Adrenal gland (tissue), 12 donors: ENCODE results near the gene RABAC1. TPM values are rescaled to one million over a fixed set of nuclear protein-coding genes. Genes with fewer than 3 reads are reported as not detected.

Experiments
- DNase-seq, 7 donors: peaks; one replicate each; pipeline ENCODE4 v3.0.0-alpha.2; 2019 to 2020
- H3K27ac ChIP-seq, 5 donors: fragments of 200-600 bp; sonication (generic) in 4 of 5; 1 replicate in 3 of 5; 2 replicates in 2 of 5; pipeline versions ENCODE4 v1.5.1 to v1.8.0; 2016 to 2020; ENCODE audit warnings: mild to moderate bottlenecking in 1 of 5
- H3K27me3 ChIP-seq: fragments of 200-600 bp; 2 replicates; pipeline ENCODE4 v1.8.0; 2021
- H3K36me3 ChIP-seq, 2 donors: fragments of 200-600 bp; replicated peaks in 1 of 2; 1 replicate in 1 of 2; 2 replicates in 1 of 2; pipeline versions ENCODE4 v1.5.1 to v1.8.0; 2018 to 2022
- H3K4me1 ChIP-seq, 2 donors: fragments of 200-600 bp; replicated peaks in 1 of 2; 1 replicate in 1 of 2; 2 replicates in 1 of 2; pipeline versions ENCODE4 v1.5.1 to v1.8.0; 2018 to 2021
- H3K4me3 ChIP-seq, 4 donors: fragments of 200-600 bp; sonication (generic) in 3 of 4; one replicate each; pipeline ENCODE4 v1.5.1; 2016 to 2018
- H3K9me3 ChIP-seq, 3 donors: fragments of 200-600 bp; sonication (generic) in 1 of 3; replicated peaks in 1 of 3; 1 replicate in 2 of 3; 2 replicates in 1 of 3; pipeline versions ENCODE4 v1.5.1 to v1.8.0; 2016 to 2021
- POLR2A ChIP-seq, 2 donors: fragments of 450-650 bp; IDR thresholded peaks; one replicate each; pipeline ENCODE4 v1.6.1; 2017; ENCODE audit warnings: antibody characterized with exemption in 2 of 2, mild to moderate bottlenecking in 2 of 2, moderate library complexity in 1 of 2
- WGBS, 4 donors: extraction: QIAGEN DNeasy Blood & Tissue Kit in 2 of 4; methylation state at CpG; one replicate each; pipeline versions ENCODE4 v1.1.5 to v1.1.7; 2013 to 2017; 5-methylcytosine and 5-hydroxymethylcytosine counted together
- intact Hi-C, 2 donors: fragments of 100-400 bp; cut with DNase I; formaldehyde crosslinking; loops; one replicate each; pipeline versions ENCODE4 v1.14.1 to v1.15.0; 2022 to 2023
- polyA plus RNA-seq, 3 donors: library from polyadenylated mRNA; stranded (reverse); fragments of 200-250 nt in 2 of 3; fragments of 350-450 nt in 1 of 3; fragmentation: Illumina TruSeq in 1 of 3; extraction: RNeasy Lipid Tissue Mini Kit (QIAGEN cat#74804) in 1 of 3; gene quantifications; one replicate each; pipeline ENCODE4 v1.2.3, GENCODE V29; 2013 to 2014
- total RNA-seq, 9 donors: library from RNA; depleted of rRNA in 4 of 9; stranded (reverse); fragments of >200 nt in 4 of 9; fragments of 120-200 nt in 1 of 9; fragmentation: NEBNext Ultra II Directional in 1 of 9; extraction: Animal tissue kit (Norgen Biotek cat#: 25700) in 1 of 9; gene quantifications; one replicate each; pipeline versions ENCODE4 v1.1.0 to v1.2.4, GENCODE V29; 2013 to 2023
- TF ChIP-seq, protein P1 (sequence below), 6 experiments: fragments of 450-650 bp in 4 of 6; fragments of 200-600 bp in 2 of 6; sonication (generic) in 1 of 6; IDR thresholded peaks; 1 replicate in 5 of 6; 2 replicates in 1 of 6; pipeline versions ENCODE4 v1.5.1 to v1.8.0; 2016 to 2021; ENCODE audit warnings: antibody characterized with exemption in 6 of 6, mild to moderate bottlenecking in 2 of 6, moderate library complexity in 1 of 6
- donor health status: healthy with polysubstance abuse.
- donor health status: Bipolar disorder and iron deficiency.
- donor health status: DM: yes; HTN: yes; CAD: no.
- donor health status: DM: no; HTN: no; CAD: no.
- donor health status: DM: no; HTN: no; CAD: no.
- donor health status: DM: yes; HTN: yes; CAD: no.

The RABAC1 gene
- total and polyA plus RNA-seq, 12 donors, result 17.9 to 397 (median 178) TPM

DNA sequence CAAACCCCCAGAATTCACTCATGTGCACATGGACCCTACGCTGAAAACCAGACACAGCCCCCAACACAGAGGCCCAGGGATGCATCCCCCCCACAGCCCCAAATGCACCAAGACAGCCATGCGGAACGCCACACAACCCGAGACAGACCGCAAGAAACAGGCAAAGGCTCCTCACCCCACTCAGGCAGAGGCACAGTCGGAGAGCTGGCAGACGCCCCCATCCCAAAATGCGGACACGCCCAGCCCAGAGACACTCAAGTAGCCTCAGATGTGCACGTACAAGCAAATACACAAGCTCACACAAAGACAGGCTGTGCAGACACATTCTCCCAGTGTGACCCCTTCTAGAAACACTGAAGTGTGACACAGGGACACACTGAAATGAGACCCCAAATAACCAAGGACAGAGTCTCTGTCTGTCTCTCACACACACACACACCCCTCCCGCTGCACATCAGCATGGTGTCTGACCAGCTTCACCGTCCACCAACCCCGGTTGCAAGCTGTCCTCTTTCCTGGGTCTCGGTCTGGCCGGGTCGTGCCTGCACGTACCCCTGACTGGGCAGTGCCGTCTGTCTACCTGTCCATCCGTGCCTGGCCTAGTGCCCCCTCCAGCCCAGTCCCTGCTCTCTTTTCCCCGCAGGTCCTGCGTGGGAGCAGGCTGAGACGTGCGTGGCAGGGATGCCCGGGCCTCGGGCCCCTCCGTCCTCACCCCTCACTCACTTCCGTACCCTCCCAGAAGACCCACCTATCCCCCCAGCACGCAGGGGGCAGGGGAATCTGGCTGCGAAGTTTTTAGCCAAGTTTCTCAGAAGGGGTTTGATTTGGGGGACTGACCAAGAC, 47.0 kb downstream of the RABAC1 start:
- no peak for DNase-seq
- no peak for TF ChIP-seq POLR2A (IDR thresholded peaks at IDR 0.05)
- TF ChIP-seq, protein P1, sequence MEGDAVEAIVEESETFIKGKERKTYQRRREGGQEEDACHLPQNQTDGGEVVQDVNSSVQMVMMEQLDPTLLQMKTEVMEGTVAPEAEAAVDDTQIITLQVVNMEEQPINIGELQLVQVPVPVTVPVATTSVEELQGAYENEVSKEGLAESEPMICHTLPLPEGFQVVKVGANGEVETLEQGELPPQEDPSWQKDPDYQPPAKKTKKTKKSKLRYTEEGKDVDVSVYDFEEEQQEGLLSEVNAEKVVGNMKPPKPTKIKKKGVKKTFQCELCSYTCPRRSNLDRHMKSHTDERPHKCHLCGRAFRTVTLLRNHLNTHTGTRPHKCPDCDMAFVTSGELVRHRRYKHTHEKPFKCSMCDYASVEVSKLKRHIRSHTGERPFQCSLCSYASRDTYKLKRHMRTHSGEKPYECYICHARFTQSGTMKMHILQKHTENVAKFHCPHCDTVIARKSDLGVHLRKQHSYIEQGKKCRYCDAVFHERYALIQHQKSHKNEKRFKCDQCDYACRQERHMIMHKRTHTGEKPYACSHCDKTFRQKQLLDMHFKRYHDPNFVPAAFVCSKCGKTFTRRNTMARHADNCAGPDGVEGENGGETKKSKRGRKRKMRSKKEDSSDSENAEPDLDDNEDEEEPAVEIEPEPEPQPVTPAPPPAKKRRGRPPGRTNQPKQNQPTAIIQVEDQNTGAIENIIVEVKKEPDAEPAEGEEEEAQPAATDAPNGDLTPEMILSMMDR (IDR thresholded peaks at IDR 0.05), result no peak
- WGBS, 4 donors, result 9 to 11% (median 10%) methylated on average over 8 to 29 of the region's 29 CpGs

DNA sequence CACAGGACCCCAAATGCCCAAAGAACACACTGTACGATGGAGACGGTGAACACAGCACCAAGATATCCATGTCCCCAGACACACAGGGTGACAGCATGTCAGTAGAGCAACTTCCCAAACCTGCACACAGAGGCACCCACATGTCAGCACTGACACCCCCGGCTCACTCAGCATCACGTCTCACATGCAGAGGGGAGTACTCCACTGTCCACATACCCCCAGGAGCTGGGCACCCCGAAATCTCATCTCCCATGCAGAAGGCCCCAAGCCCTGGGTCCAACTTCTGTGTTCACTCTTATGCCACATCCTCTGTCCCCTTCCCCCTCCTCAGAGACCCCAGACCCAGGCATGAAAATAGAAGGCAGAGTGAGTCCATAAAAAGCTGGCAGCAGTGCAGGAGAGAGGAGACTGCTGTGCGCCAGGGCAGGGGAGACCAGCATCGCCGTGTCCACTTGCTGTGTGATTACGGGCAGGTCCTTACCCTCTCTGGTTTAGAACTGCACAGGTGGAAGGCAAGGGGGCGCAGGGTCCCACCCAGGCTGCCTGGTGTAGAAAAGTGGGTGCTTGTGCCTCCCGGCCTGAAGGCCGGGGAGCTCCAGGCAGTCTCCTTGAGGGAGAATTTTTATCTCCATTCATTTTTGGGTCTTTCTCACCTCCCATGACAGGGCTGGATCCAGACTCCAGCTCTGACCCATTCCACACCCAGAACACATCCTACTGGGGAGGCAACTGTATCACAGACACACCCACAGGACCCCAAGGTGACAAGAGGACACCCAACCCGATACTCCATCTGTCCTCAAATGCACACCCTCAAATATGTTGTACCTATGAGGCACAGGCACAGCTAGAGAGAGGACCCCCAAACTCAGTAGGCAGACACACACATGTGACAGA, 47.9 kb downstream of the RABAC1 start:
- no peak overlapping the region for H3K4me3 ChIP-seq
- TF ChIP-seq, protein P1 (IDR thresholded peaks at IDR 0.05), result no peak
- no peak for TF ChIP-seq POLR2A (IDR thresholded peaks at IDR 0.05)
- H3K27ac ChIP-seq, result no peak overlapping the region
- whole genome bisulfite sequencing, 4 donors, result 53 to 63% (median 59%) methylated on average over 11 to 13 of the region's 13 CpGs
- intact Hi-C loops, result no loop called here
- no peak for DNase-seq
- H3K27me3 ChIP-seq, result peaks cover 12% of the 10 kb centered on the region
- no peaks in the 10 kb centered on the region for H3K4me1 ChIP-seq
- H3K36me3 ChIP-seq, result peaks cover 0 to 9% of the 10 kb centered on the region in 2 donors
- H3K9me3 ChIP-seq, result no peaks in the 10 kb centered on the region

More for the DNA sequence above, 47.0 kb downstream of the RABAC1 start:
- intact Hi-C loops, result no loop called here
- H3K4me1 ChIP-seq, result no peaks in the 10 kb centered on the region
- H3K27me3 ChIP-seq, result peaks cover 18% of the 10 kb centered on the region
- H3K9me3 ChIP-seq, result no peaks in the 10 kb centered on the region
- H3K36me3 ChIP-seq, result peaks cover 0 to under 1% of the 10 kb centered on the region in 2 donors
- no peak overlapping the region for H3K27ac ChIP-seq
- no peak overlapping the region for H3K4me3 ChIP-seq

DNA sequence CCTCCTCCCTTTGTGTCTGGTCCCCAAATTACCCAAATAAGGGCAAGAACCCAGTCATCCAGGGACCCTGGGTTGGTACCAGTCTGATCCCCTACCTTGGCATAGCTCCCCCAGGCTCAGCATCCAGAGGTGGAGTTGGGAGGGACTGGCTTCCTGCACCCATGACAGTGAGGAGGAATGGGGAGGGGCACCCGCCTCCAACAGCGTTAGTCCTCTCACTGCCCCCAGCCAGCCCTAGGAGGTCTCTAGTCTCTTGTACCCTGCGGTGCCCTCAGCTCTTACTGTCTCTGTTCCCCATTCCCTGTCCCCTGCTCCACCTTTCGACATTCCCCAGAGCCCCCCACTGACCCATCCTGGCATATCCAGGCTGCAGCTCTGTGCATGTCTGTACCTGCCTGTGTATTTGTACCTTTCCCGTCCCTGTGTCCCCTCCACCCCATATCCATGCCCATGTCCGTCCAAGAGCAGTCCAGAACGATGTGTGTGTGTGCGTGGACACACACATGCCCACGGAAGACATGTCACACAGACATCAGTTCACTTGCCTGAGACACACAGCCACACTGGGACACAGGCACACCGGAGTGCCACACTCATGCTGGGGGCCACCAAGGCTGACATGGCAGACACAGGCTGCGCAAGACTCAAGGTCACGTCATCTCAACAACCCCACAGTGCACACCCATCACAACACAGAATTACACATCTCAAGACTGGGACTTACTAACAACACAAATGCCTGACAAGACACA, 48.7 kb downstream of the RABAC1 start:
- TF ChIP-seq, protein P1 (IDR thresholded peaks at IDR 0.05), result no peak
- no peak for TF ChIP-seq POLR2A (IDR thresholded peaks at IDR 0.05)
- H3K36me3 ChIP-seq, result peaks cover 0 to 16% of the 10 kb centered on the region in 2 donors
- H3K27ac ChIP-seq, result no peak overlapping the region
- H3K9me3 ChIP-seq, result no peaks in the 10 kb centered on the region
- DNase-seq, result no peak
- WGBS, 4 donors, result 50 to 65% (median 55%) methylated on average over 7 to 12 of the region's 12 CpGs
- intact Hi-C loops, result no loop called here
- no peaks in the 10 kb centered on the region for H3K4me1 ChIP-seq
- no peak overlapping the region for H3K4me3 ChIP-seq
- peaks cover 4% of the 10 kb centered on the region for H3K27me3 ChIP-seq
